Hepatocyte (in vitro differentiated cells): ENCODE data around the gene CORO2B. TPM values are rescaled to one million over a fixed set of nuclear protein-coding genes. Genes with fewer than 3 reads are reported as not detected.

Experiments
- DNase-seq: peaks from one replicate; pipeline ENCODE4 v3.0.0-alpha.2; 2016; ENCODE audit warnings: low spot score
- H2AFZ ChIP-seq: fragments of 200-600 bp; sonication (generic); 2 replicates; pipeline ENCODE4 v1.6.0; 2016; ENCODE audit warnings: antibody characterized with exemption, mild to moderate bottlenecking
- H3K27ac ChIP-seq: fragments of 200-600 bp; sonication (generic); 2 replicates; pipeline ENCODE4 v1.5.1; 2016; ENCODE audit warnings: mild to moderate bottlenecking
- H3K27me3 ChIP-seq: fragments of 200-600 bp; sonication (generic); 2 replicates; pipeline ENCODE4 v1.6.1; 2016
- H3K36me3 ChIP-seq: fragments of 200-600 bp; sonication (generic); replicated peaks from 2 replicates; pipeline ENCODE4 v1.5.1; 2016; ENCODE audit warnings: low read depth; ENCODE audit not compliant: insufficient read depth
- H3K4me1 ChIP-seq: fragments of 200-600 bp; sonication (generic); 2 replicates; pipeline ENCODE4 v1.5.1; 2016; ENCODE audit warnings: mild to moderate bottlenecking, moderate library complexity; ENCODE audit not compliant: insufficient read depth
- H3K4me2 ChIP-seq: fragments of 200-600 bp; sonication (generic); 2 replicates; pipeline ENCODE4 v1.6.0; 2016
- H3K4me3 ChIP-seq: fragments of 200-600 bp; sonication (generic); 2 replicates; pipeline ENCODE4 v1.5.1; 2016; ENCODE audit warnings: mild to moderate bottlenecking
- H3K79me2 ChIP-seq: fragments of 200-600 bp; sonication (generic); 2 replicates; pipeline ENCODE4 v1.6.0; 2017; ENCODE audit warnings: mild to moderate bottlenecking
- H3K9me2 ChIP-seq: fragments of 200-600 bp; sonication (generic); replicated peaks from 2 replicates; pipeline ENCODE4 v1.6.0; 2017; ENCODE audit warnings: mild to moderate bottlenecking; ENCODE audit not compliant: insufficient read depth
- H3K9me3 ChIP-seq: fragments of 200-600 bp; sonication (generic); 2 replicates; pipeline ENCODE4 v1.5.1; 2016; ENCODE audit warnings: low read depth, mild to moderate bottlenecking
- H4K20me1 ChIP-seq: fragments of 200-600 bp; sonication (generic); 2 replicates; pipeline ENCODE4 v1.6.0; 2016; ENCODE audit warnings: mild to moderate bottlenecking; ENCODE audit not compliant: insufficient read depth, poor library complexity, severe bottlenecking
- CTCF ChIP-seq: fragments of 200-600 bp; sonication (generic); IDR thresholded peaks from 2 replicates; pipeline ENCODE4 v1.5.1; 2016; ENCODE audit warnings: antibody characterized with exemption, mild to moderate bottlenecking; ENCODE audit not compliant: poor library complexity
- EZH2 ChIP-seq: fragments of 200-600 bp; sonication (generic); IDR thresholded peaks from 2 replicates; pipeline ENCODE4 v1.6.1; 2016; ENCODE audit warnings: antibody characterized with exemption, mild to moderate bottlenecking, borderline replicate concordance
- EZH2phosphoT487 ChIP-seq: fragments of 200-600 bp; sonication (generic); IDR thresholded peaks from one replicate; pipeline ENCODE4 v1.6.1; 2018; ENCODE audit warnings: antibody characterized with exemption, mild to moderate bottlenecking, low read depth, moderate library complexity; ENCODE audit not compliant: unreplicated experiment, severe bottlenecking
- WGBS: methylation state at CpG from one replicate; pipeline ENCODE4 v1.1.6; 2016; ENCODE audit warnings: low lambda C conversion rate; ENCODE audit errors: missing lambda C conversion rate; 5-methylcytosine and 5-hydroxymethylcytosine counted together
- polyA plus RNA-seq: library from polyadenylated mRNA; unstranded; fragments of >200 nt; fragmentation: Nextera tagmentation; extraction: Ambion mirVana; gene quantifications from 2 replicates; pipeline ENCODE4 v1.2.1, GENCODE V29; 2016
- total RNA-seq: library from RNA; depleted of rRNA; stranded (reverse); fragments of >200 nt; gene quantifications from 2 replicates; pipeline ENCODE4 v1.2.3, GENCODE V29; 2014

CORO2B gene
- total and polyA plus RNA-seq, 2 experiments from 2014 or later, result 2.9 to 5.1 TPM

GRCh38 chr15:68774120-68774519, 195.3 kb downstream of the CORO2B start:
- no peak overlapping the region for H3K4me3 ChIP-seq
- H2AFZ ChIP-seq, result no peak overlapping the region
- H3K79me2 ChIP-seq, result no peaks in the 10 kb centered on the region
- no peak overlapping the region for H3K27ac ChIP-seq
- H3K4me2 ChIP-seq, result no peak overlapping the region
- TF ChIP-seq EZH2 (no peak), CTCF (no peak), EZH2phosphoT487 (no peak)
- no peaks in the 10 kb centered on the region for H3K4me1 ChIP-seq
- no peaks in the 10 kb centered on the region for H3K27me3 ChIP-seq
- WGBS, result 97% methylated on average over 4 of the region's 4 CpGs
- no peaks in the 10 kb centered on the region for H3K36me3 ChIP-seq
- no peak for DNase-seq
- H4K20me1 ChIP-seq, result no peaks in the 10 kb centered on the region
- H3K9me2 ChIP-seq, result no peaks in the 10 kb centered on the region
- H3K9me3 ChIP-seq, result no peaks in the 10 kb centered on the region

- Histone ChIP-seq H3K4me1 (no peaks in the 10 kb centered on the region), H3K79me2 (no peaks in the 10 kb centered on the region), H3K9me3 (no peaks in the 10 kb centered on the region), H4K20me1 (no peaks in the 10 kb centered on the region), H3K4me2 (no peak overlapping the region), H3K4me3 (no peak overlapping the region), H3K9me2 (no peaks in the 10 kb centered on the region), H3K27me3 (no peaks in the 10 kb centered on the region), H3K36me3 (no peaks in the 10 kb centered on the region), H3K27ac (no peak overlapping the region), H2AFZ (no peak overlapping the region)
- DNase-seq, result no peak
- WGBS, result 93% methylated on average over 3 of the region's 3 CpGs
- TF ChIP-seq EZH2phosphoT487 (no peak), CTCF (no peak), EZH2 (no peak)
Measured at GRCh38 chr15:68774521-68775235, 195.9 kb downstream of the CORO2B start.

GRCh38 chr15:68775236-68775577, 196.4 kb downstream of the CORO2B start:
- Histone ChIP-seq H2AFZ (no peak overlapping the region), H3K4me1 (no peaks in the 10 kb centered on the region), H3K4me3 (no peak overlapping the region), H3K4me2 (no peak overlapping the region), H3K79me2 (no peaks in the 10 kb centered on the region), H3K9me3 (no peaks in the 10 kb centered on the region), H3K27ac (no peak overlapping the region), H3K27me3 (no peaks in the 10 kb centered on the region), H3K9me2 (no peaks in the 10 kb centered on the region), H4K20me1 (no peaks in the 10 kb centered on the region), H3K36me3 (no peaks in the 10 kb centered on the region)
- no peak for DNase-seq
- WGBS, result 100% methylated on average over 3 of the region's 3 CpGs
- TF ChIP-seq EZH2, result no peak
- no peak for TF ChIP-seq CTCF
- no peak for TF ChIP-seq EZH2phosphoT487
